ENCODE data around the gene SMLR1. TPM values are rescaled to one million over a fixed set of nuclear protein-coding genes. Genes with fewer than 3 reads are reported as not detected.

Gene SMLR1
- not detected in 2 replicates for total RNA-seq

DNA sequence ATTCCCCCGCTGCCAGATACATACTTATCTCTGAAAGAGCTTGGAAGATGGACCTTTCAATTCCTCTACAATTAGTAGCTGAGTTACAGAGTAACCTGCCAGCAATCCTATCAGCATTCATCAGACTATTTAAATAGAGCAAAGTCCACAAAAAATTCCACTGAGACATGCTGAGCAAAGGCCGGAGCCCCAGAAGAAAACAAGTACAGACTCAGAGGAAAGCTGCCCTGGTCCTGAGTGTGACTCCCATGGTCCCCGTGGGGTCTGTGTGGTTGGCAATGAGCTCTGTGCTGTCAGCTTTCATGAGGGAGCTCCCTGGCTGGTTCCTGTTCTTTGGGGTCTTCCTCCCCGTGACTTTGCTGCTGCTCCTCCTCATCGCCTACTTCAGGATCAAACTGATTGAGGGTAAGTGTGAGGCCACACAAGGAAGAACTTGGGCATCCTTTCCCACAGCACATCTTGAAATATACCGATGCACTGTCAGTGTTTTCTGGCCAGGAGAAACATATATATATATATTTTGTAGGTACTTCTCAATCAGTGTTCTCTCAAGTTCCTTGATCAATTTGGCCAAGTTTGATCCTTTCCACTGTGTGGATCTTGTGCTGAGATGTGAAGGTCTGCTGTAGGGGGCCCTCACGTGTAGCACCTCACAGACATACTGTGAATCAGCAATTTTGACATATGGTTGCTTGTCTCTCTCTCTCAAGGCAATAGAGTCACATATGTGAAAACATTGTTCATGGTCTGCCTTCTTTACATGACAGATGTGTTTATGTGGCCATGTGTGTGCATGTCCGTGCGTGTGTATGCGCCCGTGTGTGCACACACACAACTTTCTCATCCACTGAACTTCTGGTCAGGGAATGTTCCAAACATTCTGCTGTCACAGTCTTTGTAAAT lies at the start of gene SMLR1:
SMLR1 (plus strand) TSS at position 160 of the 903 bp plus-strand sequence; CDS start at position 168, 8 bp downstream.
- TF ChIP-seq CTCF (IDR thresholded peaks at IDR 0.05): no peak
- no peaks in the 10 kb centered on the region for H3K9me3 Mint-ChIP-seq
- DNase-seq (no peak), ATAC-seq (ENCODE audit: low read depth) (no peak)
- H3K36me3 Mint-ChIP-seq (ENCODE audit: low read depth): no peaks in the 10 kb centered on the region
- H3K4me3 Mint-ChIP-seq: no peak within 1 kb of the TSS
- no peak within 1 kb of the TSS for H3K27ac Mint-ChIP-seq
- ChIA-PET POLR2A (no interaction called here), CTCF (no interaction called here)
- intact Hi-C loops (cut with micrococcal nuclease): no loop called here
- H3K27me3 Mint-ChIP-seq: no peaks in the 10 kb centered on the region
- no peaks in the 10 kb centered on the region for H3K4me1 Mint-ChIP-seq

- Mint-ChIP-seq H3K4me3 (no peak overlapping the region), H3K4me1 (no peaks in the 10 kb centered on the region), H3K9me3 (no peaks in the 10 kb centered on the region), H3K27me3 (peaks cover 2% of the 10 kb centered on the region), H3K36me3 (ENCODE audit: low read depth) (no peaks in the 10 kb centered on the region), H3K27ac (no peak overlapping the region)
- no peak for TF ChIP-seq CTCF (IDR thresholded peaks at IDR 0.05)
- ATAC-seq (ENCODE audit: low read depth): no peak
- DNase-seq: no peak
- POLR2A ChIA-PET: no interaction called here
- CTCF ChIA-PET: no interaction called here
- intact Hi-C loops (cut with micrococcal nuclease): no loop called here
These were observed 48.1 kb upstream of the SMLR1 start for GRCh38 chr6:130778946-130779657.

DNA sequence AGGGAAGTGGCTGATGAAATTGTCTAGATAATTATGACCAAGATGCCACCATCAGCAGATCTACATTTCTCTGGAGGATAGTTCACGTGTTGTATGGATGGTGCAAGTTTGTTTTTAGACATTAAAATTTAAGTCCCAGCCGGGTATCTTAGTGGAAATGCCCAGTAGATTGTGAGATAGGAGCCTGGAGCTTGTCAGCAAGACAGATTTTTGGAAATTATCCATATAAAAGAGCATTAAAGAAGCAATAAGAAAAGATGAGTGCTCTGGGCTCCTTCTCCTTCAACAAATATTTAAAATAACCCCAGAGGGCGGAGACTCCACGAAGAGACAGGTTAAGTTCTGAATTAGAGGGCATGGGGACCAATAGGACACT lies 47.6 kb upstream of the SMLR1 start:
- no peak for TF ChIP-seq CTCF (IDR thresholded peaks at IDR 0.05)
- ChIA-PET POLR2A (no interaction called here), CTCF (no interaction called here)
- Mint-ChIP-seq H3K9me3 (no peaks in the 10 kb centered on the region), H3K27ac (no peak overlapping the region), H3K27me3 (peaks cover 2% of the 10 kb centered on the region), H3K4me1 (no peaks in the 10 kb centered on the region), H3K36me3 (ENCODE audit: low read depth) (no peaks in the 10 kb centered on the region), H3K4me3 (no peak overlapping the region)
- no peak for ATAC-seq (ENCODE audit: low read depth)
- intact Hi-C loops (cut with micrococcal nuclease): no loop called here
- DNase-seq: no peak

DNA sequence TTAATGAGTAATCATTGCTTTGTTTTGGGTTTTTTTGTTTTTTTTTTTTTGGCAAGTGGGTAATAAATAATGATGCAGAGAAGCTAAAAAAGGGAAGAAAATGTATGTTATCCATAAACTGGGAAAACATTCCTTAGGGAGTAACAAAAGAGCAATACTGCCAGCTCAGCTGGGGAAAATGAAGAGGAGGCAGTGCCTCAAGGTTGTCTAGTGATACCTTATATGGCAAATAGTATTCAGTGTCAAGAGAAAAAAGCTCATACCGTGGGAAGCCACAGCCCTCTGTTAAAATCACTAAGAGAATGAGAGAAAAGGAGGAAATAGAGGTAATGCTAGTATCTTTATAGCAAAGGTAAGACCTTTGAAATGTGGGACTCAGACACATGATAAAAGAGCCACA lies 47.1 kb upstream of the SMLR1 start:
- ATAC-seq (ENCODE audit: low read depth): no peak
- CTCF ChIA-PET: no interaction called here
- H3K36me3 Mint-ChIP-seq (ENCODE audit: low read depth): no peaks in the 10 kb centered on the region
- POLR2A ChIA-PET: no interaction called here
- intact Hi-C loops (cut with micrococcal nuclease): no loop called here
- no peaks in the 10 kb centered on the region for H3K9me3 Mint-ChIP-seq
- DNase-seq: no peak
- H3K4me1 Mint-ChIP-seq: no peaks in the 10 kb centered on the region
- TF ChIP-seq CTCF (IDR thresholded peaks at IDR 0.05): no peak
- H3K27me3 Mint-ChIP-seq: peaks cover 2% of the 10 kb centered on the region
- H3K4me3 Mint-ChIP-seq: no peak overlapping the region
- no peak overlapping the region for H3K27ac Mint-ChIP-seq

- no peak for DNase-seq
- CTCF ChIA-PET: no interaction called here
- no peak for ATAC-seq (ENCODE audit: low read depth)
- intact Hi-C loops (cut with micrococcal nuclease): no loop called here
- Mint-ChIP-seq H3K36me3 (ENCODE audit: low read depth) (no peaks in the 10 kb centered on the region), H3K9me3 (no peaks in the 10 kb centered on the region), H3K27me3 (peaks cover 2% of the 10 kb centered on the region), H3K4me1 (no peaks in the 10 kb centered on the region), H3K27ac (no peak overlapping the region), H3K4me3 (no peak overlapping the region)
- TF ChIP-seq CTCF (IDR thresholded peaks at IDR 0.05): no peak
- POLR2A ChIA-PET: no interaction called here
These were observed 45.6 kb upstream of the SMLR1 start for GRCh38 chr6:130781557-130781956.
